ENCODE results near the gene GNAQ.

GNAQ gene

GRCh38 chr9:77944556-77945243 lies 86.9 kb downstream of the GNAQ start:
- no peak for DNase-seq (ENCODE audit: low read depth)

- DNase-seq (ENCODE audit: low read depth): no peak
Observed at GRCh38 chr9:77943057-77943456, 88.6 kb downstream of the GNAQ start.

GRCh38 chr9:77939149-77939668 lies 92.4 kb downstream of the GNAQ start:
- no peak for DNase-seq (ENCODE audit: low read depth)

- DNase-seq (ENCODE audit: low read depth): no peak
Observed at GRCh38 chr9:77938163-77938562, 93.4 kb downstream of the GNAQ start.

- DNase-seq (ENCODE audit: low read depth): no peak
Observed at GRCh38 chr9:77935974-77936373, 95.6 kb downstream of the GNAQ start.

- no peak for DNase-seq (ENCODE audit: low read depth)
Observed at GRCh38 chr9:77935211-77935610, 96.4 kb downstream of the GNAQ start.

GRCh38 chr9:77933976-77934375 lies 97.6 kb downstream of the GNAQ start:
- no peak for DNase-seq (ENCODE audit: low read depth)

- DNase-seq (ENCODE audit: low read depth): no peak
Observed at GRCh38 chr9:77933019-77933418, 98.6 kb downstream of the GNAQ start.

- no peak for DNase-seq (ENCODE audit: low read depth)
Observed at GRCh38 chr9:77929942-77930341, 101.7 kb downstream of the GNAQ start.

- no peak for DNase-seq (ENCODE audit: low read depth)
Observed at GRCh38 chr9:77927265-77927664, 104.3 kb downstream of the GNAQ start.

GRCh38 chr9:77926371-77926878 lies 105.2 kb downstream of the GNAQ start:
- no peak for DNase-seq (ENCODE audit: low read depth)

GRCh38 chr9:77922591-77922990 lies 109.0 kb downstream of the GNAQ start:
- DNase-seq (ENCODE audit: low read depth): no peak

GRCh38 chr9:77917800-77918199 lies 113.8 kb downstream of the GNAQ start:
- DNase-seq (ENCODE audit: low read depth): no peak

- DNase-seq (ENCODE audit: low read depth): no peak
Observed at GRCh38 chr9:77916820-77917219, 114.8 kb downstream of the GNAQ start.

GRCh38 chr9:77916410-77916819 lies 115.2 kb downstream of the GNAQ start:
- DNase-seq (ENCODE audit: low read depth): no peak

GRCh38 chr9:77915744-77916143 lies 115.9 kb downstream of the GNAQ start:
- no peak for DNase-seq (ENCODE audit: low read depth)

GRCh38 chr9:77912895-77913693 lies 118.5 kb downstream of the GNAQ start:
- no peak for DNase-seq (ENCODE audit: low read depth)

- no peak for DNase-seq (ENCODE audit: low read depth)
Observed at GRCh38 chr9:77911928-77912327, 119.7 kb downstream of the GNAQ start.

- no peak for DNase-seq (ENCODE audit: low read depth)
Observed at GRCh38 chr9:77910194-77910621, 121.4 kb downstream of the GNAQ start.

- DNase-seq (ENCODE audit: low read depth): no peak
Observed at GRCh38 chr9:77909306-77909705, 122.3 kb downstream of the GNAQ start.

- no peak for DNase-seq (ENCODE audit: low read depth)
Observed at GRCh38 chr9:77908293-77908692, 123.3 kb downstream of the GNAQ start.

GRCh38 chr9:77907585-77907984 lies 124.0 kb downstream of the GNAQ start:
- DNase-seq (ENCODE audit: low read depth): no peak

GRCh38 chr9:77906991-77907390 lies 124.6 kb downstream of the GNAQ start:
- DNase-seq (ENCODE audit: low read depth): no peak
